LHCN-M2 (cell line): ENCODE results near the gene FGF8. TPM values are rescaled to one million over a fixed set of nuclear protein-coding genes. Genes with fewer than 3 reads are reported as not detected.

Experiments
- DNase-seq: peaks from one replicate; pipeline ENCODE4 v3.0.0-alpha.2; 2012; ENCODE audit warnings: low read depth
- total RNA-seq: library from RNA; depleted of rRNA; stranded (reverse); fragments of >200 nt; gene quantifications from 2 replicates; pipeline ENCODE4 v1.2.3, GENCODE V29; 2014; rRNA removed

Gene FGF8
- total RNA-seq, 1 experiment from 2014 or later: not detected

DNA sequence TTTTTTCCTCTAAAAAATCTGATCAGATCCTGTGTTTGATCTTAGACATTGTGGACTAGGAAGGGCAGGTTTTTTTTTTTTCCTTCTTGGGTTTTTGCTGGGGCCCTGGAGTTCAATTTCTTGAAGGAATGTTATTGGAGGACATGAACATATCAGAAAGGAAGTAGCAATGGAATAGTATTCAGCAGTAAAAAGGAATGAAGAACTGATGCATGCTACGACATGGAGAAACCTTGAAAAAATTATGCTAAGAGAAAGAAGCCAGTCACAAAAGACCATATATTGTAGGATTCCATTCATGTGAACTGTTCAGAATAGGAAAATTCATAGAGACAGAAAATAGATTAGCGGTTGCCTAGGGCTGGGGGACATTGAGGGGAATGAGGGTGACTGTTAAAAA, 34.0 kb downstream of the FGF8 start:
- DNase-seq: no peak

DNA sequence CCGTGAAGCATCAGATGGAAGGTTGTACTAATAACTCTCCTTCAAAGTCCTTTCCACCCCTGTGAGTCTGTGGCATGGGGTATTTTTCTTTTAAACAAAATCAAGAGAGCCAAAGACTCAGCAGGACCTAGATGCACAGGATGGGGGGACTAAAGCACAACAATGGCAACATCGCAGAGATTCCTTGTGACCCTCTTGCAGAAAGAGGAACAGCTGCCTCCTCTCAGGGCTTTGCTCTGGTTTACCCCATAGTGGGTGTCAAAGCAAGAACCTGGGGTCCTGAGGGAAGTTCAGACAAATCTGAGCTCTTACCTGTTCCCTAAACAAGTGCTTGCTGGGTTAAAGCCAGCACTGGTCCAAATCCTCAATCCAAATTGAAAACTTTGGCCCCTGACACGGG, 39.2 kb downstream of the FGF8 start:
- no peak for DNase-seq

DNA sequence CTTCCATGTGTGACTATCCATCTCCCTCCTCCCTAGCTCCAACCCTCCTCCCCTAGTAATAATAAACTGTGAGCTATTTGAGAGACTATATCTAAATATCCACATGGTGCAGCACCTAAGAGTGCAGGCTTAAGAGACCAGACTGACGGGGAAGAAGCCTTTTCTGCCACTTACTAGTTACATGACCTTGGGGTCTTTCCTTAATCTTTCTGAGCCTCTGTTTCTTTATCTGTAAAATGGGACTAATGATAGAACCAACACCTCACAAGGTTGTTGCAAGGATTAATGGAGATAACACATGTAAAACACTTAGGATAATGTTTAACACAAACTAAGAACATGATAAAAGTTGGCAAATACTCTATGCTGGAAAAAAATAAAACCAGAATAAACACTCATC, 43.8 kb downstream of the FGF8 start:
- no peak for DNase-seq

DNA sequence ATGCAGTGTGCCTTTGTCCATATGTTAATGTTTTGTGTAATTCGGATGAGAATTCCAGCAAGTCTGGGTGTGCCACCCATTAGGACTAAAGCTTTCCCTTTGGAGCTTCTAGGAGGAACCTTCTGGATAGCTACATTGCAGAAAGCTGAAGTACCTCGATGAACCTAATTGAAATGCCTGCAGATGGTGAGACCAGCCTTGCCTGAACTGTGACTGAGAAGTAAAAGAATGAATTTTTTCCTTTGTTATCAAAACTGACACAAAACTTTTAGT, 49.9 kb downstream of the FGF8 start:
- DNase-seq: no peak

DNA sequence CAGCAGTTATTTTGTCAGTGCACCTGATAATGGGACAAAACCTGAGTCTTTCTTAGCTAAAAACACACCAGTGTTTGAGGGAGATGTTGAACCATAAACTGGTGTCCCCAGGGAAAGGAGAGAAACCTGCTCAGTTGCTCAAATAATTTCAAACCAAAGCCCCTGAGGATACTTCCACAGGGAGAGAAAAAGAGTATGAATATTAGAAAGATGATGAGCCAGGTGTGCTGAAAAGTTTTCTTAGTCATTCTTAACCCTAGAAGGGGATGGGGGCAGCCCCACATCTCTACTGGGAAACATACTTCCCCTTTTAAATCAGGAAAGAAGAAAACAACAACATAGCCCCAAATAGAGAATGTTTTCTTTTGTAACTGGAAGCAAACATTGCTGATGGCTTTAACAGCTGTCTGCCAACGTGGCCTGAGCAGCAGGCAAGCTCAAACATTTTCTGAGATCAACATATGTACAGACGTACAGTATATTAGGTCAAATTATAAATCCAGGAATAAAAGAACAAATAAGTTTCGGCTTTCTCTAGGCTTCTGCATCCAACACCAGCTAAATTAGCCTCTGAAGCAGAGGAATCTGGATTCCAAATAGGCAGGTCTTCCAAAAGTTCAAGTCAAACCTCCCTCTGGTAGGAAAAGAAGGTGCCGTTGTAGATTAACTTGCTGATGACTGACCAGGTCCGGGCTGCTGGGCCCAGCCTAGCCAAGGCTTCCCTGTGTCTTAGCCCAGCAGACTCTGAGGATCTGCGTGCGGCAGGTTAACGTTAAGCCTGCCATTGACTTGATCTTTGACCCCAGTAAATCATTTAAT, 50.4 kb downstream of the FGF8 start:
- no peak for DNase-seq

DNA sequence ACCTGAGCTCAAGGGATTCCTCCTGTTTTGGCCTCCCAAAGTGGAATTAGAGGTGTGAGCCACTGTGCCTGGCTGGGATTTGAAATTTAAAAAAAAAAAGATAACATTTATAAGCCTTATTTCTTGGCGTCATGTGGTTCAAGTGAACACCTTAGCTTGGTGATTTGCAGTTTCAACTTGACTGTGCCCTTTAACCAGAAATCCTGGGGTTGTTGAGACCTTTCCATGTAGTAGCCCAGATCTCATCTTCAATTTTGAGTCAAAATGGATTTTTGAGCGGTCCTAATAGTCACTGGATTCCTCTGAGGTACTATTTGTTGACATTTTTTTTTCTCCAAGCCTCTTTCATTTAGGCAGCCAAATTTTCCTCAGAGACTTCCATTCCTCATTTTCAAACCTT, 51.5 kb downstream of the FGF8 start:
- no peak for DNase-seq

DNA sequence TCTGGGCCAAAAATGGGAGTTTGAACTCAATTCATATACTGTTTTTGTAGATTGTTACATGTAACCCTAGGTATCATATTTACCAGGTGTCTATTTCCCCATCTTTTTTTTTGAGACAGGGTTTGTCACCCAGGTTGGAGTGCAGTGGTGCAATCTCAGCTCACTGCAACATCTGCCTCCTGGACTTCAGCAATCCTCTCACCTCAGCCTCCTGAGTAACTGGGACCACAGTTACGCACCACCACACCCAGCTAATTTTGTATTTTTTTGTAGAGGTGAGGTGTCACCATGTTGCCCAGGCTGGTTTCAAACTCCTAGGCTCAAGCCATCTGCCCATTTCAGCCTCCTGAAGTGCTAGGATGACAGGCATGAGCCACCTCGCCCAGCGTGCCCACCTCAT, 52.7 kb downstream of the FGF8 start:
- no peak for DNase-seq

DNA sequence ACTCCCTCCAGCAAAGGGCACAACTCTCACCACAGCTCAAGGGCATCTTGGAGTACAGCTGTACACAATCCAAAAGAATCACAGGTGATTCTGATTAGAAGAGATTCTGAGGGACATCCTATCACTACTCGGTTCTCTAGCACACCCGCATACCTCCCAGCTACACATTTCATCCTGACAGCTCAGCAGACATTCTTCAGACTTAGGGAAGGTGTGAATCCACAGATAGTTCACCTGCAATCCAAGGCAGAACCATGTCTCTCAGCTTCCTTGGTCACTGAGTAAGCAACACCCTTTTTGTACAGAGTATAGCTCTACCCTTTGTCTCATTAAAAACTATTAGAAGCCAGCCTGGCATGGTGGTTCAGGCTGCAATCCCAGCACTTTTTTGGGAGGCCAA, 54.1 kb downstream of the FGF8 start:
- no peak for DNase-seq

DNA sequence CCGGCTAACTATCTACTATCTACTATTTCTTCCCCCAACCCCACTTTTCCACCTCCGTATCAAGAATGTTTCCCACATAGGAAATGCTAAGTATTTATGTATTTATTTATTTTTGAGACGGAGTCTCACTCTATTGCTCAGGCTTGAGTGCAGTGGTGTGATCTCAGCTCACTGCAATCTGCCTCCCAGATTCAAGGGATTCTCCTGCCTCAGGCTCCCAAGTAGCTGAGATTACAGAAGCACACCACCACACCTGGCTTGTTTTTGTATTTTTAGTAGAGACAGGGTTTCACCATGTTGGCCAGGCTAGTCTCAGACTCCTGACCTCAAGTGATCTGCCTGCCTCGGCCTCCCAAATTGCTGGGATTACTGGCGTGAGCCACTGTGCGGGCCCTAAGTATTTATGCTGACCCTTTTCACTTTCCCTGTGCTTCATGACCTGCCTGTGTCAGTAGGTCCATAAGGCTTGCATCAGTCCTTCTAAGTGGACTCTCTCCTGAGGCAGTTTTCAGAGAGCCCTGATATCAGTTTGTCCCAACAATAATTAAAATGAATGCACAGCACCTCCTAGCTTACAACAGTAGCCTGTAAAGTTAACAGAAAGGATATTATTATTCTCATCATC, 55.2 kb downstream of the FGF8 start:
- DNase-seq: no peak

Other genes starting within 250 kb of the FGF8 start
- 9.4 and 10.2 TPM in 2 replicates for gene POLL, start 187.9 kb downstream of the FGF8 start, total RNA-seq
- 50.7 and 71.6 TPM in 2 replicates for gene DPCD, start 187.8 kb downstream of the FGF8 start, total RNA-seq
- gene FBXW4, start 80.9 kb downstream of the FGF8 start, total RNA-seq: 15.5 and 23.1 TPM in 2 replicates
- gene NPM3, start 7.3 kb upstream of the FGF8 start, total RNA-seq: 117 and 123 TPM in 2 replicates
- gene OGA, start 42.3 kb upstream of the FGF8 start, total RNA-seq: 50.3 and 55.3 TPM in 2 replicates
- 0.17 and 0.26 TPM in 2 replicates for gene KCNIP2, start 67.7 kb upstream of the FGF8 start, total RNA-seq